ENCODE results near the gene FAM120A. TPM values are rescaled to one million over a fixed set of nuclear protein-coding genes. Genes with fewer than 3 reads are reported as not detected.

FAM120A gene
- total and polyA plus RNA-seq, 9 of the 15 experiments (the other 6 are each of a cell fraction or from before 2014, with no cell fraction given), result 8.7 to 71.0 (median 42.2) TPM

GRCh38 chr9:93432964-93433363 lies 18.5 kb upstream of the FAM120A start:
- DNase-seq (ENCODE audit: extremely low read depth in 1 of 4, low spot score in 3 of 4) (no peak), ATAC-seq (no peak), FAIRE-seq (no peak)
- Histone ChIP-seq H3K4me1 (replicated peaks in 1 of 2; ENCODE audit: control insufficient read depth in 2 of 2, insufficient read depth in 2 of 2, low read length in 2 of 2) (peaks cover 0 to 8% of the 10 kb centered on the region in 2 experiments; a peak in 1 of 5 replicates), H3K4me2 (ENCODE audit: insufficient read depth, low read length) (no peak overlapping the region), H3K79me2 (ENCODE audit: control insufficient read depth, insufficient read depth, low read length) (no peaks in the 10 kb centered on the region), H3K9me3 (replicated peaks; ENCODE audit: control insufficient read depth, insufficient read depth, low read depth, low read length) (no peaks in the 10 kb centered on the region), H3K9me1 (ENCODE audit: control insufficient read depth, insufficient read depth, low read length) (no peaks in the 10 kb centered on the region), H3K27me3 (ENCODE audit: control insufficient read depth in 2 of 2, insufficient read depth in 2 of 2, low read length in 2 of 2) (no peaks in the 10 kb centered on the region), H2AFZ (ENCODE audit: low read depth, low read length) (no peak overlapping the region), H3K9ac (ENCODE audit: insufficient read depth in 1 of 2, low read depth in 2 of 2, low read length in 2 of 2) (no peak overlapping the region), H3K27ac (ENCODE audit: extremely low read depth, low read depth, low read length) (no peak overlapping the region), H3K36me3 (ENCODE audit: control insufficient read depth, insufficient read depth, low read length) (no peaks in the 10 kb centered on the region), H3K4me3 (no peak overlapping the region), H4K20me1 (replicated peaks; ENCODE audit: control insufficient read depth, insufficient read depth, low read length) (no peaks in the 10 kb centered on the region)
- CTCF ChIA-PET (ENCODE audit: low intra/inter-chr PET ratio), result no interaction called here
- intact Hi-C loops (cut with micrococcal nuclease) (no loop called here), in situ Hi-C loops (cut with MboI) (no loop called here)
- POLR2A ChIA-PET, result no interaction called here
- TF ChIP-seq RBM17 (IDR thresholded peaks at IDR 0.05; ENCODE audit: borderline replicate concordance, low read depth, low read length) (no peak), ZFPM2 (CRISPR knock-in tag; IDR thresholded peaks at IDR 0.05) (no peak), HDAC8 (tag; IDR thresholded peaks at IDR 0.05) (no peak), LARP7 (IDR thresholded peaks at IDR 0.05) (no peak), HNRNPL (IDR thresholded peaks at IDR 0.05; ENCODE audit: low read depth, low read length) (no peak), ZNF134 (CRISPR knock-in tag; conservative IDR thresholded peaks at IDR 0.05) (no peak), ZC3H8 (IDR thresholded peaks at IDR 0.05) (no peak), NR0B1 (IDR thresholded peaks at IDR 0.05; ENCODE audit: partially characterized antibody) (no peak), SMC3 (conservative IDR thresholded peaks at IDR 0.05; ENCODE audit: insufficient read depth, low read depth, low read length) (no peak)
- 0% methylated on average over 1 of the region's 1 CpG for WGBS (ENCODE audit: insufficient coverage, low coverage, missing lambda C conversion rate)
- no TSS peak for BruUV-seq (replicated peaks)
